Activated naive CD8-positive, alpha-beta T cell treated with anti-CD3 and anti-CD28 coated beads, Interleukin-2, amount 10 ng/mL, durations not matched to agents 7 days and 5 days (primary cell): ENCODE measurements around the gene FRYL. TPM values are rescaled to one million over a fixed set of nuclear protein-coding genes. Genes with fewer than 3 reads are reported as not detected.
A peak's percentile ranks its signal among the peaks of the same experiment; 100 is the strongest.

ENCODE experiments used
- ATAC-seq: fragments of 150-1000 bp; cut with Tn5 transposase; one replicate; pipeline ENCODE4 v1.10.0; 2021; ENCODE audit warnings: low read depth, moderate library complexity
- POLR2A ChIA-PET: fragments of 350-600 bp; sonication (Branson Sonifier 250); formaldehyde crosslinking; loops from one replicate; lab custom pipeline; 2021; ENCODE audit warnings: antibody characterized with exemption; lab: Charles Lee
- DNase-seq: peaks from one replicate; pipeline ENCODE4 v3.0.0; 2021
- H3K27ac Mint-ChIP-seq: one replicate; pipeline ENCODE4 v1.8.0; 2022; ENCODE audit warnings: mild to moderate bottlenecking, mixed read lengths
- H3K27me3 Mint-ChIP-seq: one replicate; pipeline ENCODE4 v1.8.0; 2022; ENCODE audit warnings: mild to moderate bottlenecking, moderate library complexity, mixed read lengths
- H3K36me3 Mint-ChIP-seq: one replicate; pipeline ENCODE4 v1.8.0; 2021; ENCODE audit warnings: mild to moderate bottlenecking, mixed read lengths
- H3K4me1 Mint-ChIP-seq: one replicate; pipeline ENCODE4 v1.8.0; 2021; ENCODE audit warnings: mixed read lengths
- H3K4me3 Mint-ChIP-seq: one replicate; pipeline ENCODE4 v1.8.0; 2022; ENCODE audit warnings: mild to moderate bottlenecking, moderate library complexity, mixed read lengths
- H3K9me3 Mint-ChIP-seq: one replicate; pipeline ENCODE4 v1.8.0; 2021; ENCODE audit warnings: mixed read lengths
- total RNA-seq, 2 experiments: library from RNA; stranded (reverse); gene quantifications; one replicate each; pipeline ENCODE4 v1.2.3, GENCODE V29; 2021

Gene FRYL
- total RNA-seq, 2 experiments from 2014 or later, result 95.9 to 114 TPM

DNA sequence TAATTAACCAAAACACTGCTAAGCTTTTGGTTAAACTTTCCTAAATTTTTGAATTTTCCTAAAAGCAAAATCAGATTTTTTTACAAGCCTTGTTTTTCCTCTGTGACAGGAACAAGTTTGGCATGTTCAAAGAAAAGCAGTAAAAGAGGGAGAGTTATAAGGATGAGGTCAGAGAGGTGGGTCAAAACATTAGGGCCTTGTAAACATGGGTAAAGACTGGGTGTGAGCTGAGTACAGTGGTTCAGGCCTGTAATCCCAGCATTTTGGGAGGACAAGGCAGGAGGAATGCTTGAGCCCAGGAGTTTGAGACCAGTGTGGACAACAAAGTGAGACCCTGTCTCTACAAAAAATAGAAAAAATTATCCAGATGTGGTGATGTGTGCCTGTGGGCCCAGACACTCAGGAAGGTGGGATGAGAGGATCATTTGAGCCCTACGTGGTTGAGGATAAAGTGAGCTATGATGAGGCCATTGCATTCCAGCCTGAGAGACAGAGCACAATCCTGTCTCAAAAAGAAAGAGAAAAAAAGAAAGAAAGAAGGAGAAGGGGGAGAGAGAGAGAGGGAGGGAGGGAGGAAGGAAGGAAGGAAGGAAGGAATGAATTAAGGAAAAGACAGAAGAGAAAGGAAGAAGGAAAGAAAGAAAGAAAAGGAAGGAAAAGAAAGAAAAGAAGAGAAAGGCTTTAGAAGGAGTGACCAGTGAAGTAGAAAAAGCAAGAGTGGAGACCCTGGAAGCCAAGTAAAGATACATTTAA is 17.0 kb upstream of the FRYL start:
- H3K4me1 Mint-ChIP-seq, result no peaks in the 10 kb centered on the region
- H3K27me3 Mint-ChIP-seq, result peaks cover 13% of the 10 kb centered on the region
- DNase-seq, result no peak
- H3K36me3 Mint-ChIP-seq, result peaks cover 2% of the 10 kb centered on the region
- no peaks in the 10 kb centered on the region for H3K9me3 Mint-ChIP-seq
- POLR2A ChIA-PET, result no interaction called here
- ATAC-seq, result no peak
- H3K27ac Mint-ChIP-seq, result no peak overlapping the region
- no peak overlapping the region for H3K4me3 Mint-ChIP-seq

DNA sequence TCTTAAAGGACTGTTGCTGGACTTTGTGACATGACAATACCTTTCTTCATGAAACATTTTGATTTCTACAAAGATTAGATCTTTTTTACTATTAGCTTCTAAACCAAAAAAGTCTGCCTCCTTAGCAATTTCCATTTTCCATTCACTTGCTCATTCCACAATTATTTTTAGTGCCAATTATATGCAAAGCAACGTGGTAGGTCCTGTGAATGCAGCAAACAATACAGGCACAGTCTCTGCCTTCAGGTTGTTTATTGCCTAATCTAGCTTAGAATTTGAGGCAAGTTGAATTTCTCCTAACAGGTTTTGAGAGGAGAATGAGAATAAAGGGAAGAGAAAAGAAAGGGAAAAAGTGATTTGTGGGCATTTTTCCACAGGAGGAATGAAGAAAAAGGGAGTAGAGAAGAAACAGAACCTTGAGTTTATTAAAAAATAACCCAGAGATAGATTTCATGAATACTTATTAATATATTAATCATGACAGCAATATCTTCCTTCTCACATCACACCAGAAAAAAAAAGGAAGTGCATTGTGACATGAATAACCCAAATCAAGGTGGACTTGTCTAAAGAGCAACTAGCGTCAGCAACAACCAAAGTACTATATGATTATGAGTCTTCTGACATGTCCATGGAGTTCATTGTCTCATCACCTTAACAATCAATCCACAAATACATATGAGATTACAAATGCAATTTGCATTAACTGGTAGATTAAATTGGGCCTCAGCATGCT is 16.3 kb upstream of the FRYL start:
- peaks cover 2% of the 10 kb centered on the region for H3K36me3 Mint-ChIP-seq
- POLR2A ChIA-PET, result no interaction called here
- no peaks in the 10 kb centered on the region for H3K9me3 Mint-ChIP-seq
- H3K27me3 Mint-ChIP-seq, result peaks cover 8% of the 10 kb centered on the region
- H3K4me1 Mint-ChIP-seq, result no peaks in the 10 kb centered on the region
- DNase-seq, result no peak
- no peak overlapping the region for H3K27ac Mint-ChIP-seq
- ATAC-seq, result no peak
- H3K4me3 Mint-ChIP-seq, result no peak overlapping the region

DNA sequence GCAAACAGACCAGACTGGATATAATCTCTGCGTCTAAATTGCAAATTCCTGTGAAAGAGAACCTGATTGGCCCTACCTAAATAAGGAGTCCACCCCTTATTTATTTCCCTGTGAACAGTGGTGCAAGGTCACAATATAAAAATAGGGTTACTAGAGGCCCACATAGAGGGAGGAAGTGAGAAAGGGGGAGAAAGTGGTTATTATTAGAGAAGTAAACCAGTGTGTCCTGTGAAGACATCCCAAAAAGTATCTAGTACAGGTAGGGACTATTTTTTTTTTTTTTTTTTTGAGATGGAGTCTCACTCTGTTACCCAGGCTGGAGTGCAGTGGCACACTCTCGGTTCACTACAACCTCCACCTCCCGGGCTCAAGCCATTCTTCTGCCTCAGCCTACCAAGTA is 15.0 kb upstream of the FRYL start:
- ATAC-seq, result no peak
- no peaks in the 10 kb centered on the region for H3K4me1 Mint-ChIP-seq
- H3K9me3 Mint-ChIP-seq, result no peaks in the 10 kb centered on the region
- H3K36me3 Mint-ChIP-seq, result peaks cover 2% of the 10 kb centered on the region
- DNase-seq, result no peak
- peaks cover 8% of the 10 kb centered on the region for H3K27me3 Mint-ChIP-seq
- no peak overlapping the region for H3K27ac Mint-ChIP-seq
- H3K4me3 Mint-ChIP-seq, result no peak overlapping the region
- POLR2A ChIA-PET, result no interaction called here

DNA sequence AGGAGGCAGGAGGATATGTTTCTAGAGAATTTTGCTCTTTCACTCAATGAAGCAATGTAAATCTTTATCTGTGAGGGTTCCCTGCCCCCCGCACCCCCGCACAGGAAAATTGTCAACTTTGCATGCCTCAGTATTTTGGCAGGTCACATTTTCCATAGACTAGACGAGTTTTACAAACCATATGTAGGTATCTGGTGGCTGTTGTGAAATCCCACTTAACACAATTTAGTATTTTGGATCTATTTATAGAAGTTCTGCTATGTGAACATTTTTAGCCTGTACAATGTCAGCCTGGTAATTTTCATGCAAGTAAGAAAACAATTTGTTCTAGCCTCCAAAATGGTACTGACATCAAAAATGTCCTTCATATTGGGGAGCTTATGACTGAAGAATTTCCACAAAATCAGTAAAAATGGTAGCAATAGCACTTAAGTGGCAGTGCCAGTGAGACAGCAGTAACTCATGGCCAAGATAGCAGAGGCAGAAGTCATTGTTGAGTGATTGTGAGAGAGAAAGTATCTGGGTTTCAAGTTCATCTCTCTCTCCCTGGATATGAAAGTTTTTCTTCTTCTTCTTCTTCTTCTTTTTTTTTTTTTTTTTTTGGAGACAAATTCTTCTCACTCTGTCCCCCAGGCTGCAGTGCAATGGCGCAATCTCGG is 12.4 kb upstream of the FRYL start:
- DNase-seq (no peak), ATAC-seq (no peak)
- no peak overlapping the region for H3K27ac Mint-ChIP-seq
- peaks cover 4% of the 10 kb centered on the region for H3K27me3 Mint-ChIP-seq
- H3K9me3 Mint-ChIP-seq, result no peaks in the 10 kb centered on the region
- H3K4me1 Mint-ChIP-seq, result no peaks in the 10 kb centered on the region
- no peak overlapping the region for H3K4me3 Mint-ChIP-seq
- POLR2A ChIA-PET, result no interaction called here
- peaks cover 2% of the 10 kb centered on the region for H3K36me3 Mint-ChIP-seq

DNA sequence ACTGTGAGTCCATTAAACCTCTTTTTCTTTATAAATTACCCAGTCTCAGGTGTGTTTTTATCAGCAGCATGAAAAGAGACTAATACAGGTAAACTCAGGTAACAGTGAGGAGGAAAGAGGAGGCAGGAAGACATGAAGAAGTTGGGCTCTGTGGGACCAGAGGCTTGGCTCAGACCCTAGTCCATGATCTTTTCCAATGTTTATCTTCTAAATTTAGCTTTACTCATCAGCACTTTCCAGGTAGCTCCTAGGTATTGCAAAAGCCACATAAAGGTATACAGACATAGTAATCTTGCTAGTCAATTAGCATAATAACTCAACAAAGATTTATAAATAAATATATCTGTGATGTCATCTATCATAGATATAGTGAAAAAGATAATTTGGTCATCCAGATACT is 11.2 kb upstream of the FRYL start:
- H3K4me1 Mint-ChIP-seq, result no peaks in the 10 kb centered on the region
- H3K27ac Mint-ChIP-seq, result no peak overlapping the region
- H3K4me3 Mint-ChIP-seq, result no peak overlapping the region
- H3K9me3 Mint-ChIP-seq, result no peaks in the 10 kb centered on the region
- DNase-seq, result no peak
- no peaks in the 10 kb centered on the region for H3K27me3 Mint-ChIP-seq
- no peak for ATAC-seq
- POLR2A ChIA-PET, result no interaction called here
- no peaks in the 10 kb centered on the region for H3K36me3 Mint-ChIP-seq

DNA sequence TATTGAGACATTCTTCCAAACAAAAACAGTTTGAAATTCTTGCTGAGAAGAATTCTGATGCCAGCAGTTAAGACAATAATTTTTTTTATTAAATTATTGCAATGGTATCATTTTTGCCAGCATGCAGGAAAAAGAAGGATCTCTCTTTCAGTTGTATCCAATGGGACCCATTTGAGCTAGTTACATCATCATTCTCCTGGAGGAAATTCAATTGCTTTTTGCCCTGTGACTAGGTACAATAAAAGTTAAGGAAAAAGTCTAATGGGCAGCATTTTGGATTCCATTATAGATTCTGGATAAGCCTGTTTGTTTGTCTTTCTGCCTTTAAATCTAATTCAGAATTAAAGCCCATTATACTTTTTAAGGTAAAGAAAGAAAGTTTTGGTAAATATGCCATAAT is 10.5 kb upstream of the FRYL start:
- no peaks in the 10 kb centered on the region for H3K4me1 Mint-ChIP-seq
- H3K9me3 Mint-ChIP-seq, result no peaks in the 10 kb centered on the region
- no peak overlapping the region for H3K27ac Mint-ChIP-seq
- H3K27me3 Mint-ChIP-seq, result no peaks in the 10 kb centered on the region
- POLR2A ChIA-PET, result no interaction called here
- H3K4me3 Mint-ChIP-seq, result no peak overlapping the region
- H3K36me3 Mint-ChIP-seq, result no peaks in the 10 kb centered on the region
- ATAC-seq (no peak), DNase-seq (no peak)

DNA sequence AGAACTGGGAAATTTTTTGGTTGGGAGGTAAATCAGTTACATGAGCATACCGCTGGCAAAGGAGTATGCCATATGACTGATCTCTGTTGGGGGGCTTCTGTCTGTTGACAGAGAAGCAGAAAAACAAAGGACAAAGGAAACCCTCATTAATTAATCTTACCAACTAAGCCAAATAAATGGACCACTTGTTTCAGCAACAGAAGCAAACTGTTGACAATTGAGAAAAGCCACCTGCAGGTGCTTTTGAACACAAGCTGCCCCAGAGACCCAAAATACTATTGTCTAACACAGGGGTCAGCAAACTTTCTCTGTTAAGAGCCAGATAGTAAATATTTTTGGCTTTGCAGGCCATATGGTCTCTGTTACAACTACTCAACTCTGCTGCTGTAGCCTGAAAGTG is 7.0 kb upstream of the FRYL start:
- DNase-seq (no peak), ATAC-seq (no peak)
- POLR2A ChIA-PET, result no interaction called here
- no peak overlapping the region for H3K4me3 Mint-ChIP-seq
- H3K27ac Mint-ChIP-seq, result no peak overlapping the region
- no peaks in the 10 kb centered on the region for H3K27me3 Mint-ChIP-seq
- no peaks in the 10 kb centered on the region for H3K36me3 Mint-ChIP-seq
- H3K9me3 Mint-ChIP-seq, result no peaks in the 10 kb centered on the region
- H3K4me1 Mint-ChIP-seq, result no peaks in the 10 kb centered on the region

DNA sequence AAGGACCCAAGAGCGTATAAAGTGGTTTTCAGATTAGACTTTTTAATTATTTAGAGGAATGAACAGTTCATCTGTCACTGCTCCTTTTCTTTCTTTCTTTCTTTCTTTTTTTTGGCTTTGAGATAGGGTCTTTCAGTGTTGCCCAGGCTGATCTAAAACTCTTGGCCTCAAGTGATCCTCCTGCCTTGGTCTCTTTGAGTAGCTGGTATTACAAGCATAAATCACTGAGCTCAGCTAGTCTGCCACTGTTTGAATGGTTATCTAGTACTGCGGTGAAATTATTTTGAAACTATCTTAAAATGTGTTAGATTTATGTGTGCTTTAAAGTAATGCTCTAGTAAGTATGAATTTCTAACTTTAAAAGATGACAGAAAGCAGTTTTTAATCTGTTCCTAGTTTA is 6.5 kb upstream of the FRYL start:
- Mint-ChIP-seq H3K27me3 (no peaks in the 10 kb centered on the region), H3K4me1 (no peaks in the 10 kb centered on the region), H3K36me3 (no peaks in the 10 kb centered on the region), H3K4me3 (no peak overlapping the region), H3K27ac (no peak overlapping the region), H3K9me3 (no peaks in the 10 kb centered on the region)
- no peak for ATAC-seq
- POLR2A ChIA-PET, result no interaction called here
- DNase-seq, result no peak

DNA sequence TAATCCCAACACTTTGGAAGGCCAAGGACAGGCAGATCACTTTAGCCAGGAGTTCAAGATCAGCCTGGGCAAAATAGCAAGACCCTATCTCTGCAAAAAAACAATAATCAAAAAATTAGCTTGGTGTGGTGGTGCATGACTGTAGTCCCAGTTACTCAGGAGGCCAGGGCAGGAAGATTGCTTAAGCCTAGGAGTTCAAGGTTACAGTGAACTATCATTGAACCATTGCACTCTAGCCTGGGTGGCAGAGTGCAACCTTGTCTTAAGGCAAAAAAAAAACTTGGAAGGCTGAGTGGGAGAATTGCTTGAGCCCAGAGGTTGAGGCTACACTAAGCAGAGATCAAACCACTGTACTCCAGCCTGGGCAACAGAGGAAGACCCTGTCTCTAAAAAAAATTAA is 5.2 kb upstream of the FRYL start:
- no peak for DNase-seq
- H3K9me3 Mint-ChIP-seq, result no peaks in the 10 kb centered on the region
- no peak overlapping the region for H3K27ac Mint-ChIP-seq
- POLR2A ChIA-PET, result no interaction called here
- H3K4me3 Mint-ChIP-seq, result no peak overlapping the region
- ATAC-seq, result no peak
- no peaks in the 10 kb centered on the region for H3K27me3 Mint-ChIP-seq
- peaks cover 8% of the 10 kb centered on the region for H3K4me1 Mint-ChIP-seq
- H3K36me3 Mint-ChIP-seq, result no peaks in the 10 kb centered on the region

DNA sequence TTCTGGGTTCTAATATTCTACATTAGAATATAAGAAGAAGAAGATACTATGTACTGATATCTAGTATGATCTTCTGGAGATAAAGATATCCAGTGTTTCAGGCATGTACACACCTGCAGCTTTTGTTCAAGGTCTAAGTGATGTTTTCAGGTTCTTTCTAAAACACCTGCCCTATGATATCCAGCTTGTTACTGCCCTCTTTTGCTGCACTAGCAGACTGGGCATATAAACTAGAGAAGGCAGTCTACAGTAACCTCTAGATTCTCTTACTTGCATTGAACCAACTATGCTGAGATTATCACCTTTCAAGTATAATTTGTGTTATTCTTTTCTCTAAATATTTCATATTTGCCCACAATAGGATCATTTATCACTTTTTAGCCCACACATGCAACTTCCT is 1.9 kb upstream of the FRYL start:
- Mint-ChIP-seq H3K27me3 (no peaks in the 10 kb centered on the region), H3K4me1 (peaks cover 27% of the 10 kb centered on the region), H3K27ac (no peak overlapping the region), H3K36me3 (peaks cover 5% of the 10 kb centered on the region), H3K9me3 (no peaks in the 10 kb centered on the region), H3K4me3 (no peak overlapping the region)
- ATAC-seq (no peak), DNase-seq (no peak)
- POLR2A ChIA-PET, result no interaction called here

DNA sequence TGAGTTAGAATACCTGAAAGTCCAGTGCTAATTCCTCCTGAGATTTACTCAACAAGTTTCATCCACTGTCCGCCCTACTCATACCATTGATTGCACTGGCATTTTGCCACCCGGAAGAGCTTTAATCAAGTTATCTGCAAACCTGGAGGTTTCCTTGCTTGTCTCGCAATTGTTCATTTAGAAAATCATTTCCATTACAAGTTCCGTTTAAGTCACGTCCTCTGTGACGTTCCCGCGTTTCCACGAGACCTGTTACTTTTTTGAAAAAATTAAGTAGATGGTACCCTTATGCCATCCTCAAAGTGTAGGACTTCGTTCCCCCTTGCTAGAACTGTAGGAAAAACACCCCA is 761 bp upstream of the FRYL start:
- peak overlapping the region; percentile 78 for H3K4me3 Mint-ChIP-seq
- DNase-seq (no peak), ATAC-seq (no peak)
- no peaks in the 10 kb centered on the region for H3K9me3 Mint-ChIP-seq
- POLR2A ChIA-PET, result interaction anchor here (1.0 to 2.7 kb wide), 7 partner anchors 29 to 647 kb away, joined by 3 to 25 read pairs (median 4); partner anchors contain the start of genes OCIAD1, OCIAD2, SLAIN2 and TXK
- H3K27ac Mint-ChIP-seq, result peak overlapping the region; percentile 89
- H3K27me3 Mint-ChIP-seq, result no peaks in the 10 kb centered on the region
- peaks cover 30% of the 10 kb centered on the region for H3K4me1 Mint-ChIP-seq
- peaks cover 7% of the 10 kb centered on the region for H3K36me3 Mint-ChIP-seq

DNA sequence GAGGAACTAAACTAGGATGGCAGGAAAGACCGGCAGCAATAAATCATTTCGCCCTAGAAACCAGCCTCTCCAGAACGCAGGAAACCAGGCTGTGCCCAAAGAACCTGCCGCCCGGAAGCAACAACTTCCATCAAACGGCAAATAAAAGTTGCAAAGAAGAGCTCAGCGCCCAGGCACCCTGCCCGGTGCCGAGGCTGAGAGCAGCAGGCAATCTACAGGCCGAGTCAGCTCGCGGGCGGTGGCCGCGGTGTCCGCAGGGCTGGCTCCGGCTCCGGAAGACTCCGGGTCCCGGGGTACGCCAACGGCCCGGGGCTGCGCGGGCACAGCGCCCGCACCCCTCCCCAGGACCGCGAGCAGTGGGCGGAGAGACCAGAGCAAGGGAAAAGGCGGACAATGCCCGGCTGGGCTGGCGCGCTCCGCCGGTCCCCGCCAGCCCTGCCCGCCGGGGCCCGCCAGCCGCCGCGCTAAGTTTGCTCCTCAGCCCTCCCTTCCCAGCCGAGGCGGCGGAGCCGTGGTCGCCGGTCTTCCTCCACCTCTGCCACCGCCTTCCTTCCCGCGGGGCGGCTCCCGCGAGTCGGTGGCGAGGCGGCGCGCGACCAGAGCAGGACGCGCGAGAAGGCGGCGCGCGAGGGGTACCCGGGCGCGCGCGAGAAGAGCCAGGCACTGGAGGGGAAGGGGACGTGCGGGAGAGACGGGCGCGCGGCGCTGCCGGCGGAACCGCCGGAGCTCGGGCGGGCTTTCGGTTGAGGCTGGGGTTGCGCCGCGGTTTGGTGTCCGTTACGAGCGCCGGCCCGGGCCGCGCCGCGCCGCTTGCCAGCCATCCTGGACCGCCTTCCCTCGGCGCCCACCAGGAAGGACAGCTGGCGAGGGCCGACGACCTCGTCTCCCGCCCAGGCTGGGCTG is 733 bp downstream of the FRYL start:
- ATAC-seq, result peak; percentile 11
- Mint-ChIP-seq H3K9me3 (no peaks in the 10 kb centered on the region), H3K27ac (peak overlapping the region; percentile 87), H3K4me1 (peaks cover 30% of the 10 kb centered on the region), H3K36me3 (peaks cover 7% of the 10 kb centered on the region), H3K27me3 (no peaks in the 10 kb centered on the region), H3K4me3 (peak overlapping the region; percentile 98)
- DNase-seq, result peak; percentile 81
- POLR2A ChIA-PET, result interaction anchor here (0.7 to 2.7 kb wide), 6 partner anchors 45 to 438 kb away, joined by 3 to 25 read pairs (median 4); partner anchors contain the start of genes OCIAD1, OCIAD2 and SLAIN2
